UCSD-AML1 (cell line): Measurements from ENCODE around the gene TRMO.

ENCODE experiments used
- DNase-seq: peaks from one replicate; lab custom pipeline; 2025; ENCODE audit not compliant: unreplicated experiment; lab: John Stamatoyannopoulos, UW

TRMO gene

GRCh38 chr9:97860451-97861147 lies 61.7 kb downstream of the TRMO start:
- no peak for DNase-seq

- no peak for DNase-seq
Observed at GRCh38 chr9:97859346-97859745, 63.0 kb downstream of the TRMO start.

GRCh38 chr9:97858826-97859225 lies 63.5 kb downstream of the TRMO start:
- no peak for DNase-seq

- no peak for DNase-seq
Observed at GRCh38 chr9:97858393-97858713, 63.9 kb downstream of the TRMO start.

- peak; percentile 48 for DNase-seq
Observed at GRCh38 chr9:97857606-97858392, 64.5 kb downstream of the TRMO start.

GRCh38 chr9:97856857-97857605 lies 65.3 kb downstream of the TRMO start:
- DNase-seq = no peak

- DNase-seq = no peak
Observed at GRCh38 chr9:97855899-97856298, 66.4 kb downstream of the TRMO start.

GRCh38 chr9:97855486-97855875 lies 66.8 kb downstream of the TRMO start:
- no peak for DNase-seq

GRCh38 chr9:97854696-97855485 lies 67.4 kb downstream of the TRMO start:
- no peak for DNase-seq
